Lung (tissue), 12 donors: Measurements from ENCODE around the gene CCNL2. TPM values are rescaled to one million over a fixed set of nuclear protein-coding genes. Genes with fewer than 3 reads are reported as not detected.
A peak's percentile ranks its signal among the peaks of the same experiment; 100 is the strongest.
"Not testable (repeated sequence)": the region's sequence is repeated elsewhere in the genome, so short reads cannot be mapped to it uniquely, and the experiment has no call there.

ENCODE experiments used
- ATAC-seq: fragments of 200-7000 bp; cut with Tn5 transposase; one replicate; pipeline ENCODE4 v1.9.1; 2020; ENCODE audit warnings: moderate number of reproducible peaks; ENCODE audit not compliant: insufficient read depth, low FRiP score
- DNase-seq, 3 donors: peaks; one replicate each; pipeline ENCODE4 v3.0.0-alpha.2; 2013 to 2017
- H3K27ac ChIP-seq, 2 donors: one replicate each; pipeline ENCODE4 v1.5.1; 2013; ENCODE audit warnings: mild to moderate bottlenecking in 2 of 2, moderate library complexity in 2 of 2, control low read depth in 1 of 2, inconsistent platforms in 1 of 2, low read depth in 1 of 2, low read length in 1 of 2
- H3K27me3 ChIP-seq, 3 donors: one replicate each; pipeline ENCODE4 v1.5.1; 2013; ENCODE audit warnings: low read length in 2 of 3; ENCODE audit not compliant: control insufficient read depth in 3 of 3, insufficient read depth in 3 of 3
- H3K36me3 ChIP-seq, 4 donors: one replicate each; pipeline ENCODE4 v1.5.1; 2013; ENCODE audit warnings: low read length in 4 of 4, mild to moderate bottlenecking in 1 of 4, moderate library complexity in 1 of 4; ENCODE audit not compliant: control insufficient read depth in 4 of 4, insufficient read depth in 4 of 4
- H3K4me1 ChIP-seq, 5 donors: one replicate each; pipeline ENCODE4 v1.5.1; 2013; ENCODE audit warnings: low read length in 5 of 5, mild to moderate bottlenecking in 2 of 5, moderate library complexity in 1 of 5; ENCODE audit not compliant: control insufficient read depth in 5 of 5, insufficient read depth in 5 of 5
- H3K4me3 ChIP-seq: one replicate; pipeline ENCODE4 v1.5.1; 2013; ENCODE audit warnings: mild to moderate bottlenecking, control low read depth, moderate library complexity
- H3K9ac ChIP-seq, 2 donors: one replicate each; pipeline ENCODE4 v1.5.1; 2013; ENCODE audit warnings: low read length in 2 of 2, control low read depth in 1 of 2; ENCODE audit not compliant: insufficient read depth in 1 of 2
- H3K9me3 ChIP-seq, 4 donors: one replicate each; pipeline ENCODE4 v1.5.1; 2013; ENCODE audit warnings: low read length in 3 of 4, mild to moderate bottlenecking in 1 of 4, moderate library complexity in 1 of 4; ENCODE audit not compliant: control insufficient read depth in 4 of 4, insufficient read depth in 3 of 4
- CTCF ChIP-seq: IDR thresholded peaks from 2 replicates; pipeline ENCODE4 v1.5.1; 2012; ENCODE audit warnings: mild to moderate bottlenecking; ENCODE audit errors: control extremely low read depth, extremely low read depth
- WGBS, 2 donors: extraction: QIAGEN DNeasy Blood & Tissue Kit; methylation state at CpG; one replicate each; pipeline ENCODE4 v1.1.7; 2013; 5-methylcytosine and 5-hydroxymethylcytosine counted together
- polyA plus RNA-seq, 2 donors: library from polyadenylated mRNA; stranded (reverse); fragments of 200-250 nt; gene quantifications; one replicate each; pipeline ENCODE4 v1.2.1, GENCODE V29; 2013
- total RNA-seq, 2 donors: library from RNA; depleted of rRNA in 1 of 2; stranded (reverse); fragments of >200 nt in 1 of 2; gene quantifications; one replicate each; pipeline ENCODE4 v1.2.1, GENCODE V29; 2014 to 2021
- donor health status: control.
- donor health status: control.
- donor health status: Bipolar disorder and iron deficiency.
- donor health status: healthy.
- donor health status: DM: yes; HTN: yes; CAD: no.

CCNL2 gene
- total and polyA plus RNA-seq, 4 donors: 97.9 to 385 (median 193) TPM

- Histone ChIP-seq H3K9ac (no peak overlapping the region), H3K27ac (no peak overlapping the region), H3K27me3 (no peaks in the 10 kb centered on the region), H3K9me3 (peaks cover 0 to 2% (median 0%) of the 10 kb centered on the region in 4 donors), H3K4me1 (peaks cover 0 to 8% (median 0%) of the 10 kb centered on the region in 5 donors), H3K36me3 (no peaks in the 10 kb centered on the region), H3K4me3 (no peak overlapping the region)
- 77 to 85% methylated on average over 13 of the region's 13 CpGs for WGBS, 2 donors
- DNase-seq: no peak
- ATAC-seq: no peak
- no peak for TF ChIP-seq CTCF
These were observed 16.6 kb upstream of the CCNL2 start for GRCh38 chr1:1415751-1416150.

GRCh38 chr1:1412311-1412902, 13.3 kb upstream of the CCNL2 start:
- ATAC-seq, H3K27ac ChIP-seq, H3K27me3 ChIP-seq, DNase-seq, H3K36me3 ChIP-seq, H3K4me1 ChIP-seq, H3K4me3 ChIP-seq, H3K9me3 ChIP-seq, H3K9ac ChIP-seq: not testable (repeated sequence)
- 93 to 97% methylated on average over 11 of the region's 11 CpGs for WGBS, 2 donors

- Histone ChIP-seq H3K4me3 (no peak overlapping the region), H3K4me1 (peaks cover 4 to 10% (median 6%) of the 10 kb centered on the region in 5 donors), H3K27me3 (no peaks in the 10 kb centered on the region), H3K27ac (peak overlapping the region in 1 of 2 donors; percentile 17), H3K9ac (no peak overlapping the region), H3K9me3 (no peaks in the 10 kb centered on the region), H3K36me3 (peaks cover 0 to 2% (median under 1%) of the 10 kb centered on the region in 4 donors)
- no peak for TF ChIP-seq CTCF
- WGBS, 2 donors: 94 to 97% methylated on average over 13 of the region's 13 CpGs
- DNase-seq (no peak), ATAC-seq (no peak)
These were observed 12.5 kb upstream of the CCNL2 start for GRCh38 chr1:1411626-1412025.

GRCh38 chr1:1410238-1410637, 11.1 kb upstream of the CCNL2 start:
- 73 to 80% methylated on average over 8 of the region's 8 CpGs for WGBS, 2 donors
- H3K27me3 ChIP-seq, ATAC-seq, H3K27ac ChIP-seq, H3K4me3 ChIP-seq, DNase-seq, H3K9ac ChIP-seq, H3K36me3 ChIP-seq, H3K9me3 ChIP-seq: not testable (repeated sequence)
- peaks cover 6 to 20% (median 14%) of the 10 kb centered on the region in 5 donors for H3K4me1 ChIP-seq
